Ishikawa (cell line): ENCODE results near the gene FHIT.

Experiments
- CEBPB ChIP-seq: IDR thresholded peaks from 2 replicates; pipeline ENCODE4 v1.6.1; 2012
- CREB1 ChIP-seq: IDR thresholded peaks from 2 replicates; pipeline ENCODE4 v1.6.1; 2012; ENCODE audit warnings: low read depth
- EGR1 ChIP-seq: IDR thresholded peaks from 2 replicates; pipeline ENCODE4 v1.6.1; 2012
- EP300 ChIP-seq: IDR thresholded peaks from 2 replicates; pipeline ENCODE4 v1.6.1; 2012; ENCODE audit warnings: borderline replicate concordance
- FOXM1 ChIP-seq: IDR thresholded peaks from 2 replicates; pipeline ENCODE4 v1.6.1; 2012; ENCODE audit warnings: low read depth, borderline replicate concordance
- NFIC ChIP-seq: IDR thresholded peaks from 2 replicates; pipeline ENCODE4 v1.6.1; 2012
- RAD21 ChIP-seq: IDR thresholded peaks from 2 replicates; pipeline ENCODE4 v1.6.1; 2012; ENCODE audit warnings: low read depth
- TAF1 ChIP-seq: IDR thresholded peaks from 2 replicates; pipeline ENCODE4 v1.6.1; 2012; ENCODE audit warnings: low read depth, mild to moderate bottlenecking
- TCF12 ChIP-seq: IDR thresholded peaks from 2 replicates; pipeline ENCODE4 v1.6.1; 2012; ENCODE audit warnings: low read depth
- TEAD4 ChIP-seq: IDR thresholded peaks from 2 replicates; pipeline ENCODE4 v1.6.1; 2012
- YY1 ChIP-seq: IDR thresholded peaks from 2 replicates; pipeline ENCODE4 v1.6.1; 2012; ENCODE audit warnings: low read depth
- ZBTB7A ChIP-seq: IDR thresholded peaks from 2 replicates; pipeline ENCODE4 v1.6.1; 2012; ENCODE audit warnings: low read depth
- TF ChIP-seq, protein P1 (sequence below): IDR thresholded peaks from 2 replicates; pipeline ENCODE4 v1.6.1; 2012
- TF ChIP-seq, protein P2 (sequence below): IDR thresholded peaks from 2 replicates; pipeline ENCODE4 v1.6.1; 2012; ENCODE audit warnings: low read depth, mild to moderate bottlenecking
- TF ChIP-seq, protein P3 (sequence below): IDR thresholded peaks from 2 replicates; pipeline ENCODE4 v1.6.1; 2012

Gene FHIT

DNA sequence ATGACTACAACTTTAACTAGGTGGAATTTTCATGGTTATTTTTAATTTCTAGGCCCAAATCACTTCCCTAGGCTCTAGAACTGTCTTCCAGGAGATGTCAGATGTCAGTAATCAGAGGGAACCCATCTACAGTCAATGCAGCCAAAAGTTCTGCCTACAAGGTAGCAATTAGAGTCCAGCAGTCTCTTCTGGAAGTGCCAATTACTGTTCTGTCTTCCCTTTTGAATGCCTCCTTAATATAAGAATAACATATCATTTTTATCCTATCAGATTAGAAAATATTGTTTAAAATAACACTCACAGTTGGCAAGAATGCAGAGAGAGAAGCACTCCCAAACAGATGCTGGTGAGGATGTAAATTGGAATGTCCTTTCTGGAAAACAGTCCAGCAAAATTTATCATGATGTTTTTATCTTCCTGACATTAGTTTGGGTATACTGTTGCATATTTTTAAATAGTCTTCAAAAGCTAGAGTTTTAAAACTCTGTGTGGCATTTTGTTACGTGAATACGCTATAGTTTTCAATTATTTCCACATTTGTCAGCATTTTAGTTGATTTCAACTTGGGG is 543.7 kb downstream of the FHIT start:
- TF ChIP-seq TAF1 (no peak), FOXM1 (no peak), CEBPB (no peak), ZBTB7A (no peak), YY1 (no peak), TCF12 (no peak), TEAD4 (no peak), CREB1 (no peak)
- TF ChIP-seq, protein P1, sequence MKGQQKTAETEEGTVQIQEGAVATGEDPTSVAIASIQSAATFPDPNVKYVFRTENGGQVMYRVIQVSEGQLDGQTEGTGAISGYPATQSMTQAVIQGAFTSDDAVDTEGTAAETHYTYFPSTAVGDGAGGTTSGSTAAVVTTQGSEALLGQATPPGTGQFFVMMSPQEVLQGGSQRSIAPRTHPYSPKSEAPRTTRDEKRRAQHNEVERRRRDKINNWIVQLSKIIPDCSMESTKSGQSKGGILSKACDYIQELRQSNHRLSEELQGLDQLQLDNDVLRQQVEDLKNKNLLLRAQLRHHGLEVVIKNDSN, result no peak
- TF ChIP-seq, protein P2, sequence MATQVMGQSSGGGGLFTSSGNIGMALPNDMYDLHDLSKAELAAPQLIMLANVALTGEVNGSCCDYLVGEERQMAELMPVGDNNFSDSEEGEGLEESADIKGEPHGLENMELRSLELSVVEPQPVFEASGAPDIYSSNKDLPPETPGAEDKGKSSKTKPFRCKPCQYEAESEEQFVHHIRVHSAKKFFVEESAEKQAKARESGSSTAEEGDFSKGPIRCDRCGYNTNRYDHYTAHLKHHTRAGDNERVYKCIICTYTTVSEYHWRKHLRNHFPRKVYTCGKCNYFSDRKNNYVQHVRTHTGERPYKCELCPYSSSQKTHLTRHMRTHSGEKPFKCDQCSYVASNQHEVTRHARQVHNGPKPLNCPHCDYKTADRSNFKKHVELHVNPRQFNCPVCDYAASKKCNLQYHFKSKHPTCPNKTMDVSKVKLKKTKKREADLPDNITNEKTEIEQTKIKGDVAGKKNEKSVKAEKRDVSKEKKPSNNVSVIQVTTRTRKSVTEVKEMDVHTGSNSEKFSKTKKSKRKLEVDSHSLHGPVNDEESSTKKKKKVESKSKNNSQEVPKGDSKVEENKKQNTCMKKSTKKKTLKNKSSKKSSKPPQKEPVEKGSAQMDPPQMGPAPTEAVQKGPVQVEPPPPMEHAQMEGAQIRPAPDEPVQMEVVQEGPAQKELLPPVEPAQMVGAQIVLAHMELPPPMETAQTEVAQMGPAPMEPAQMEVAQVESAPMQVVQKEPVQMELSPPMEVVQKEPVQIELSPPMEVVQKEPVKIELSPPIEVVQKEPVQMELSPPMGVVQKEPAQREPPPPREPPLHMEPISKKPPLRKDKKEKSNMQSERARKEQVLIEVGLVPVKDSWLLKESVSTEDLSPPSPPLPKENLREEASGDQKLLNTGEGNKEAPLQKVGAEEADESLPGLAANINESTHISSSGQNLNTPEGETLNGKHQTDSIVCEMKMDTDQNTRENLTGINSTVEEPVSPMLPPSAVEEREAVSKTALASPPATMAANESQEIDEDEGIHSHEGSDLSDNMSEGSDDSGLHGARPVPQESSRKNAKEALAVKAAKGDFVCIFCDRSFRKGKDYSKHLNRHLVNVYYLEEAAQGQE, result no peak

DNA sequence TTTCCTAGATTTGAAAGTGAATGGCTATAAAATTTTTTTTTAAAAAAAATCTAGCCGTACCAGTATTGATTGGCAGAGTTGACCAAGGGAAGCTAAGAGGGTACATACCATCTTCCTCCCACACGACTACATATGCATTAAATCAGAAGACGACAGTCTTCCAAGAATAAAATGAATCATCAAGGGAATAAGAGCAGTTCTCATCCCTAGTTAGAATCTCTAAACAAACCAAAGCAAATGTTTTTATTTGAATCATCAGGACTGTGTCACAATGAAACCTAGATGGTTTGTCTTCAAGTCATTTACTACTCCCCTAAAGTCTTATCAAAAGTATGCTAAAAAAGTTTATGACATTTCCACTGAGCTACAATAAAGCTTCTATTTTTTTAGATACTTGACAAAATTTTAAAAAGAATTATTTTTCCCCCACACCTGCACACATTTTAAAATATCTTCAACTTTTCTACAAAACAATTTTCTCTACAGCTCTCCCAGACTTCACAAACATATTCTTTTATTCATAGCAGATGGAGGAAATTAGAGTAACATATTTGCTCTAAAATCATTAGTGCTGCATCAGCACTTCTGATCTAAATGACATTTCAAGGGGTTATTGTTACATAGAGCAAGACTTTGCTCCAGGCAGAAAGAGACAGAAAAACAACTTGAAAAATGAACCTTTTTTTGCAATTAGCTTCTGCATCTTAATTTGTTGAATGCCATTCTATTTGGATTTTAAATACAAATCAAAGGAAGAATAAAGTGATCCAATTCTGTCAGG is 547.1 kb downstream of the FHIT start:
- no peak for TF ChIP-seq YY1
- TF ChIP-seq EGR1, result no peak
- no peak for TF ChIP-seq TEAD4
- no peak for TF ChIP-seq ZBTB7A
- TF ChIP-seq TCF12, result no peak
- TF ChIP-seq NFIC, result no peak
- TF ChIP-seq, protein P2, result no peak
- TF ChIP-seq TAF1, result no peak
- TF ChIP-seq, protein P3, sequence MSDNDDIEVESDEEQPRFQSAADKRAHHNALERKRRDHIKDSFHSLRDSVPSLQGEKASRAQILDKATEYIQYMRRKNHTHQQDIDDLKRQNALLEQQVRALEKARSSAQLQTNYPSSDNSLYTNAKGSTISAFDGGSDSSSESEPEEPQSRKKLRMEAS, result no peak
- TF ChIP-seq, protein P1, result no peak
- no peak for TF ChIP-seq CEBPB
- no peak for TF ChIP-seq RAD21
- TF ChIP-seq FOXM1, result no peak
- TF ChIP-seq CREB1, result no peak
- TF ChIP-seq EP300, result no peak

DNA sequence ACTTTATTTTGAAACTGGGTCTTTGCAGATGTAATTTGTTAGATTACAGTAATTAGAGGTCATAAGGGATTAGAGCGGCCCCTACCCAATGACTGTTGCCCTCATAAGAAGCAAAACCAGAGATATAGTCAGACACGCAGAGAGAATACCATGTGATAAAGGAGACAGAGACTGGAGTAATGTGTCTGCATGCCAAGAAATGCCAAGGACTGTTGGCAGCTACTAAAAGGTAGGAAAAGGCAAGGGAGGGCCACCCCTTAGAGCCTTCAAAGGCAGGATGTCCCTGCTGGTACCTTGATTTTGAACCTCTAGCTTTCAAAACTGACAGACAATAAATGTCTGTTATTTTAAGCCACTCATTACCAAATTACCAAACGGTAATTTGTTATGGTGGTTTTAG is 548.2 kb downstream of the FHIT start:
- TF ChIP-seq, protein P1, result no peak
- TF ChIP-seq TCF12 (no peak), ZBTB7A (no peak), CREB1 (no peak), FOXM1 (no peak), YY1 (no peak), NFIC (no peak), CEBPB (no peak), EGR1 (no peak), EP300 (no peak), TAF1 (no peak), RAD21 (no peak), TEAD4 (no peak)
- TF ChIP-seq, protein P2, result no peak
- TF ChIP-seq, protein P3, result no peak
